ENCODE data around the gene DERL3. TPM values are rescaled to one million over a fixed set of nuclear protein-coding genes. Genes with fewer than 3 reads are reported as not detected.

The DERL3 gene
- total RNA-seq, 1 experiment from 2014 or later, result 1.0 TPM

- CTCF ChIA-PET, result interaction anchor here (1.0 kb wide), 1 partner anchor 15 kb away, joined by 3 read pairs; no protein-coding TSS in a partner anchor
- no peak overlapping the region for H3K4me3 ChIP-seq (ENCODE audit: low read depth in 2 of 2, low read length in 2 of 2)
- DNase-seq (ENCODE audit: low read depth, low spot score) (no peak), ATAC-seq (no peak)
- in situ Hi-C loops (cut with HindIII; ENCODE audit: low pct_unique_long_range_greater_than_20kb, low sequenced_read_pairs) (no loop called here), intact Hi-C loops (cut with micrococcal nuclease; ENCODE audit: unreplicated experiment) (no loop called here)
- POLR2A ChIA-PET, result interaction anchor here (1.4 kb wide), 1 partner anchor 22 kb away, joined by 3 read pairs; the partner anchor contains the start of gene SLC2A11
- no peaks in the 10 kb centered on the region for H3K27me3 ChIP-seq (ENCODE audit: control insufficient read depth, insufficient read depth, low read length)
- H3K27ac ChIP-seq (ENCODE audit: low read length), result no peak overlapping the region
- H3K4me1 ChIP-seq (ENCODE audit: control insufficient read depth, insufficient read depth, low read length), result no peaks in the 10 kb centered on the region
- H3K9me3 ChIP-seq (ENCODE audit: control insufficient read depth, insufficient read depth, low read depth, low read length), result no peaks in the 10 kb centered on the region
- no peak for TF ChIP-seq TCF7L2 (IDR thresholded peaks at IDR 0.05; ENCODE audit: low read depth, low read length)
- TF ChIP-seq REST (IDR thresholded peaks at IDR 0.05; ENCODE audit: insufficient read depth in 1 of 2, low read depth in 2 of 2, low read length in 1 of 2), result no peak
- no peak for TF ChIP-seq SIN3A (IDR thresholded peaks at IDR 0.05; ENCODE audit: borderline replicate concordance, insufficient read depth, low read depth, low read length)
- no peak for TF ChIP-seq POLR2AphosphoS5 (IDR thresholded peaks at IDR 0.05; ENCODE audit: low read depth, low read length)
- TF ChIP-seq CTCF (IDR thresholded peaks at IDR 0.05), result no peak
- no peaks in the 10 kb centered on the region for H3K36me3 ChIP-seq (ENCODE audit: control insufficient read depth, insufficient read depth, low read length)
- no TSS peak for BruUV-seq (replicated peaks)
These were observed 3.9 kb downstream of the DERL3 start for GRCh38 chr22:23834793-23835483.

GRCh38 chr22:23834406-23834792 lies 4.4 kb downstream of the DERL3 start:
- TF ChIP-seq SIN3A (IDR thresholded peaks at IDR 0.05; ENCODE audit: borderline replicate concordance, insufficient read depth, low read depth, low read length), result no peak
- Histone ChIP-seq H3K9me3 (ENCODE audit: control insufficient read depth, insufficient read depth, low read depth, low read length) (no peaks in the 10 kb centered on the region), H3K4me3 (ENCODE audit: low read depth in 2 of 2, low read length in 2 of 2) (no peak overlapping the region), H3K27ac (ENCODE audit: low read length) (no peak overlapping the region), H3K27me3 (ENCODE audit: control insufficient read depth, insufficient read depth, low read length) (no peaks in the 10 kb centered on the region), H3K36me3 (ENCODE audit: control insufficient read depth, insufficient read depth, low read length) (no peaks in the 10 kb centered on the region), H3K4me1 (ENCODE audit: control insufficient read depth, insufficient read depth, low read length) (no peaks in the 10 kb centered on the region)
- POLR2A ChIA-PET, result interaction anchor here (1.4 kb wide), 1 partner anchor 23 kb away, joined by 3 read pairs; the partner anchor contains the start of gene SLC2A11
- no TSS peak for BruUV-seq (replicated peaks)
- CTCF ChIA-PET, result interaction anchor here (1.0 kb wide), 1 partner anchor 15 kb away, joined by 3 read pairs; no protein-coding TSS in a partner anchor
- DNase-seq (ENCODE audit: low read depth, low spot score) (no peak), ATAC-seq (no peak)
- intact Hi-C loops (cut with micrococcal nuclease; ENCODE audit: unreplicated experiment) (no loop called here), in situ Hi-C loops (cut with HindIII; ENCODE audit: low pct_unique_long_range_greater_than_20kb, low sequenced_read_pairs) (no loop called here)

GRCh38 chr22:23833911-23834317 lies 4.9 kb downstream of the DERL3 start:
- Histone ChIP-seq H3K4me3 (ENCODE audit: low read depth in 2 of 2, low read length in 2 of 2) (no peak overlapping the region), H3K27ac (ENCODE audit: low read length) (no peak overlapping the region), H3K9me3 (ENCODE audit: control insufficient read depth, insufficient read depth, low read depth, low read length) (no peaks in the 10 kb centered on the region), H3K4me1 (ENCODE audit: control insufficient read depth, insufficient read depth, low read length) (no peaks in the 10 kb centered on the region), H3K36me3 (ENCODE audit: control insufficient read depth, insufficient read depth, low read length) (no peaks in the 10 kb centered on the region), H3K27me3 (ENCODE audit: control insufficient read depth, insufficient read depth, low read length) (no peaks in the 10 kb centered on the region)
- in situ Hi-C loops (cut with HindIII; ENCODE audit: low pct_unique_long_range_greater_than_20kb, low sequenced_read_pairs), result no loop called here
- BruUV-seq (replicated peaks), result no TSS peak
- TF ChIP-seq TCF7L2 (IDR thresholded peaks at IDR 0.05; ENCODE audit: low read depth, low read length), result no peak
- no peak for TF ChIP-seq REST (IDR thresholded peaks at IDR 0.05; ENCODE audit: insufficient read depth in 1 of 2, low read depth in 2 of 2, low read length in 1 of 2)
- no peak for TF ChIP-seq SIN3A (IDR thresholded peaks at IDR 0.05; ENCODE audit: borderline replicate concordance, insufficient read depth, low read depth, low read length)
- intact Hi-C loops (cut with micrococcal nuclease; ENCODE audit: unreplicated experiment), result no loop called here
- CTCF ChIA-PET, result no interaction called here
- ATAC-seq (no peak), DNase-seq (ENCODE audit: low read depth, low spot score) (no peak)
- POLR2A ChIA-PET, result no interaction called here
